Activated T-helper 1 cell treated with anti-CD3 and anti-CD28 coated beads, Interleukin-2, amount 50 U/mL, for 16 hours (primary cell): ENCODE data around the gene KNCN.

ENCODE experiments used
- DNase-seq, 2 donors: peaks; one replicate each; pipeline ENCODE4 v3.0.0-alpha.2; 2020; ENCODE audit warnings: low read depth in 1 of 2, low spot score in 1 of 2

KNCN gene

DNA sequence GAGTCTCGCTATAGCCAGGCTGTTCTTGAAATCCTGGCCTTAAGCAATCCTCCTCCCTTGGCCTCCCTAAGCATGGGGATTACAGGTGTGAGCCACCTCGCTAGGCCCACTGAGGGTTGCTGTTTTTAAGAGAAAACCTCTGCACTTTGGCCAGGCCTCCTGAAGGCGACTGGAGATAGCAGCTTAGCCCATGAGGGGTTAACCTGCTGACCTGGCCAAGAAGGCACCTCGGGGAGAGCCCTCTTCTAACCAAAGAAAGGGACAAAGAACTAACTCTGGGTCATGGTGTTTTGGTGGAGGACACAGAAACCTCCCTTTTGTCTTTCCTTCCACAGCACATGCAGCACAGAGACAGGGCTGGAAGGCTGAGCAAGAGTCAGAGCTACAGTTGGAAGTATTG is 17.7 kb upstream of the KNCN start:
- no peak for DNase-seq

DNA sequence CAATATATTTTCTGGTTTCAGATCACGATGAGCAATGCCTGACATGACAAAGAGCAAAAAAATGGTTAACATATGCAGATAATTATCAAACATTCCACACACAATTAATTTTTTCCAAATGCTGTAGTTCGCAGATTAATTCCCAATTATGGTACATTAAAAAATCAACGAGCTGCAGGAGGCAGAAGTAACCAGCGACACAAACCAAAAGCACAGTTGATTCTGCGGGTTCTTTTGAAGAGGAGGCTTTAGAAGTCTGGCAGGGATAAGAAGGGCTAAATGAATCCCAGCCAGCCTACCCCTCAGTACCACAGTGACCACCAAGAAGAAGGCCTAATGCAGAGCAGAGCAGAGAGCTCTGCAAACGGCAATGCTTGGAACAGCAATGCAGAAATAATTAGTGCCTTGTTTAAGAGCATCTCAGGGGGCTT is 17.0 kb upstream of the KNCN start:
- no peak for DNase-seq

DNA sequence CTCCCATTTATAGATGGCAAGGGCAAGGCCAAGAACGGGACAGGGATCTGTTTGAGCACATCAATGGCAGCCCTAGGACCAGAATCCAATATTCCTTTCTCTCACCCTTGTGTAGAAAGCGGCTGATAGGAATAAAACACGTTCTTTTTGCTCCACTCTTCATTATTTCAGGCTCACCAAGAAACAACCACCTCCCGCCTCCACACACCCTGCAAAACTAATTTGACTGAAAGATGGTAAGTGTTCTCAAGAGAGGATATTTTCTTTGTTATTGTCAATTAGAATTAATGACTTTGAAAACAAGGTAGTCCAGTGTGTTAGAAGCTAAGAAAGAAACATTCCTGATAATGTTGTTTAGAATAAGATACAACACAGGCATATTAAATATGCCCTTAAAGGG is 11.9 kb upstream of the KNCN start:
- DNase-seq, result no peak

DNA sequence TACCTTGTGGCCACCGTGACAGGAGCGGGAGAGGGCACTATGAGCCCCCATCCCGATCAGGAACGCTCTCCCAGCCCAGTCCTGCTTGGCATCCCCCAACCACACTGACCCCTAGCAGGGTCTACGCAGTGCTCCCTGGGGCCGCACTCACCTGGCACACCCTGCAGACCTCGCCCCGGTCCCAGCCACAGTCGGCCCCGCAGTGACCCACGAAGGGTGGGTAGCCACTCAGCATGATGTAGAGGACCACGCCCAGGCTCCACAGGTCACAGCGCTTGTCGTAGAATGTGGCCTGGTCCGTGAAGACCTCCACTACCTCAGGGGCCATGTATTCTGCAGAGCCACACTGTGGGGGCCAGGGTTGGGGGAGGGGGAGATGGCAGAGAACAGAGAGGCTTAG is 11.1 kb upstream of the KNCN start:
- no peak for DNase-seq

DNA sequence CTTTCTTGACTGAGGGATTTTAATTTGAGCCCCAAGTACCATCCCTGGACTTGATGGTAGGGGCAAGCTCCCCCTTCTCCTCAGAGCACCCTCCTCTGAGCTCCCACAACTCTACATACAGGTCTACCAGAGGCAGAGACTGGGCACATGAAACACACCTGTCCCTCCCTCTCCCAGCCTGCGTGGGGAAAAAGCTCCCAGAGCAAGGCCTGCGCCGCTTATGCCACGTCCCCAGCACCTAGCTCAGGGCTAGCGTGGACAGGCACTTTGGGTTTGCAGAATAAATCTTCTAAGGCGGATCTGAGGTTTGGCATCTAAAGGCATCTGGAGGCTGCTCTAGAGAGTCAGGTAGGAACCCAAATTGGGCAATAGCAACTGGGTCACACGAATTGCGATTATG is 7.5 kb upstream of the KNCN start:
- no peak for DNase-seq

DNA sequence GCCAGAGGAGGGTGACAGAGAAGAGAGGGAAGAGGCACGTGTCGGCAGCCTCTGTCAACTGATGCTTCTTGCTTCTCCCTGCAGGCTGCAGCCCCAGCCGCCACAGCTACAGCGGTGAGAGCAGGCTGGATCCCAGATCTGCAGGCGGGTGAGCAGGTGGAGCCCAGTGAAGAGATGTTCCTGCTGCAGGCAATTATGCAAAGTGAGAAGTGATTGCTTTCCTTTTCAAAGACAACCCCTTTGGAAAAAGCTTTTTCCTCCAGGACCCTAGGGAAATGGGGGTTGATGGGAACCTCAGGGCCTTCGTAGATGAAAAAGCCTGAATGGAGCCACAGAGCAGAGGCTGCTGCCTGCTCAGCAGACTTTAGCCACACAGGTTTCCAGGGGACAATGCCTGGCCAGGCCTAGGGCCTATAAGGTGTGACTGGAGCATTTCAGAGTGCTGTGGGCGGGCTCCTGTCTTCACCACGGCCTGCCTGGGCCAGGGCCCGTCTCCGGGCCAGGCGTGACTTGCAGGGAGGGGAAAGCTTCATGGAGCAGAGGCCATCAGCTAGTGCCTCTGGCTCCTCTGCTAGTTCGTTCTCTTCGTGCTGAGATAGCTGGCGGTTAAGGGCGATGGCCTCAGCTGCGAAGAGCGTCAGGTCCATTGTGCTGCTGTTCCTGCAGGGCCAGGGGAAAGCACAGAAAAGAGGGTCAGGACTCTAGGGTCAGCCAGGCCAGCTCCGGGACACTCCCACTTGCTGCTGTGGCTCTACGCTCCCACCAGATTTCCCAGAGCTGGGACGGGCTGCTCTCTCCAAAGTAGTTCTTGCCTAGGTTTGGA is 6.9 kb upstream of the KNCN start:
- no peak for DNase-seq

DNA sequence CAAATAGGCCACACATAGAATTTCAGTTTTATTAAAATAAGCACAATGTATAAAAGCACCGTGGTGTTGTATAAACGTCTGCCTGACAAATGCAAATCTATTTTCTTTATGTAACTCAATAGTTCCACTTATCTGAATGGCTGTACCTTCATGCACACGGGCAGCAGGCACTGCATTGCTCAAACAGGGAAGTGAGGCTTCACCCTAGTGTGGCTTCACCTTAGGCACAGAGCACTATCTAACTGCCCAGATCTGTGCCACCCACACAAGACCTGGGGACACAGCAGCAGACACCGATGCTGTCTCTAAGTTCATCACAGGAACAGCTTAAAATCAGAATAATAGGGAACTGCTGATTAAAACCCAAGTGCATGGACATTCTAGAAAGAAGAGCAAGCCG is 6.0 kb upstream of the KNCN start:
- no peak for DNase-seq

DNA sequence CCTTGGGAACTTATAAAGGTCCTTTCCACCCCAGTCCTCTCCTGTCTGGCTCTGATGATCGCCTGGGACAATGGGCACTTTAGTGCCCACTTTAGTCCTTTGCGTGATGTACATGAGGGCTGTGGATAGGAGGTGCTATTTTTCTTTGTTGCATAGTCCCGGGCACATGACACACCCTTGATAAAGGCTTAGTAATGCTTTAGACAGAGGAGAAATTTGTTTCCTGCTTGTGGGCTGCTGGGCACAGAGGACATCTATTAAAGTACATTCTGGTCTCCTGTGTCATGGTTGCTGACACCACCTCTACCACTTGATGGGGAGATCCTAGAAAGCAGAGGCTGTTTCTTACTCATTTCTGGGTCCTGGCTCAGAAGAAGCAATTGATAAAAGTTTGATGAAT is 5.4 kb upstream of the KNCN start:
- DNase-seq, result no peak

DNA sequence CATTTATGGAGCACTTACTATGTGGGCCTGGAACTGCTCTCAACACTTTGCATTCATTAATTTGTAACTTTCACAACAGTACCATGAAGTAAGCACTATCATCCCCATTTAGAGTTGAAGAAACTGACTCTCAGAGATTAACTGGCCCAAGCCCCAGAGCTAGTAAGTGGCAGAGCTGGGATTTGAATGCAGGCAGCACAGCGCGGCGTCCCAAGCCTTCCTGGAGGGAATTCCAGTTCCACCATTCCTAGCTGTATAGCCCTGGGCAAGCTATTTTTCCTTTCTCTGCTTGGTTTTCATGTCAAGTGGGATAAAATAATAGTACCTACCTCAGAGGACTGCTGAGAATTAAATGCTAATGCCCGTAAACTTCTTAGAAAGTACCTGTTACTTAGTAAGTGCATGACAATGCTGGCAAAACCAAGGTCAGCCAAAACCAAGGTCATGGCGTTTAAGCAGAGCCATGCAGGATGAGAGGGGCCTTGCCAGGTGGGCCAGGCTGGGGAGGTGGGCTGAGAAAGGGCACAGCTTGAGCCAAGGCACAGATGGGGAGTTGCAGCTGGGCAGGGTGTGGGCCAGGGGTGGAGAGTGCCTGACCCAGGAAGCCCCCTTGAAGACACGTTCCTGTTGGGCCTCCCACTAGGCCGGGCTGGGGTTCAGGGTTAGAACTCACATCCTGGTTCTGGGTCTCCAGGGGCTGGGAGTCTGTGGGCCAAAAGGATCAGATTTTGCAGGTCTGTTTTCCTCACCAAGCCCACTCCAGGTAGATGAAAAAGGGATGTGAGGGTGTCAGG is 4.6 kb upstream of the KNCN start:
- DNase-seq, result no peak

DNA sequence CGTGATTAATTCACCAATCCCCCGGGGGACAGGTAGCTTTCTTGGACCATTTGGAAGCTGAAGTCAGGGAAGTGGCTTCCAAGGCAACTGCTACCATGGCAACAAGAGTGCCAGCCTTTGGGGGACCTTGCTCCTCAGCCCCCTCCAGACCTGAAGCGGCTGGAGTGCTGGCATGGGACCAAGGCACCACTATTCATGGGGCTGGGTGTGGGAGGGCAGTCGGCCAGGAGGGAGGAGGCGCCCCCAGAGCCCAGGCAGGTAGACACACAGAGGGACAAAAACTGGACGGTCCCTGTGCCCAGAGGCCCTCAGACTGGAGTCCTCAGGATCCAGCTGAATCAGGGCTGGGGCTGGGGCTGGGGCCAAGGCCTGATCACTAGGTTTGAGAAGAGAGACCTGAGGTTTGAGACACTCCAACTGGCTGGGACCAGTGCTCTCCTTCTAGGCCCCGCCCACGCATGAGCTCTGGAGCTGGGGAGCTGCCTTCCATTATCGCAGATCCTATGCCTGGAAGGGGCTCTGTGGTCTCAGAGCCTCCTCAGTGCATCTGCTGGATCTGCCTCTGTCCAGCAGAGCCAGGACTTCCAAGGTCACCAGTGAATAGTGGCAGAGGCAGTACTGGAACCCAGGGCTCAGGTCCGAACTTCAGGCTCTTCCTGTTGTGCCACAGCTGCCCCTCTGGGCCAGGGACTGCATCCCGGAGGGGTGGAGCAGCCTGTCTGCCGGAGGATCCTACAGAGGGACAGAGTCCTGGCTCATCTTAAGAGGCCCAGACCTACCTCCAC is 3.3 kb upstream of the KNCN start:
- DNase-seq, result no peak

DNA sequence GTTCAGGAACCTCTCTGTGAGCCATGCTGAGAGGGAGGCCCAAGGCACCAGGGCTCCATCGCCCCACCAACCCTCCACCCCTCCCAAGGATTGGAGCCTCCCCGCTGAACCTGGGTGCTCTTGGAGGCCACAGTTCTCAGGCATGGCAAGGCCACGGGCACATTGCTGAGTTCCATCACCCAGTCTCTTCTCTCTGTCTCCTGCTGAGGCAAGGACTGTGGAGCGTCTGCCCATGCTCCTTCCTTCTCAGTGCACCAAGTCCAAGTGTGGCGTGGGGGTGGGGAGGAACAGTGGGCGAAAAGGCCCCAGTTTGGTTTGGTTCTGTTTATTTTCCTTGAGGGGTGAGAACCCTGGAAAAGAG is 2.8 kb upstream of the KNCN start:
- no peak for DNase-seq

DNA sequence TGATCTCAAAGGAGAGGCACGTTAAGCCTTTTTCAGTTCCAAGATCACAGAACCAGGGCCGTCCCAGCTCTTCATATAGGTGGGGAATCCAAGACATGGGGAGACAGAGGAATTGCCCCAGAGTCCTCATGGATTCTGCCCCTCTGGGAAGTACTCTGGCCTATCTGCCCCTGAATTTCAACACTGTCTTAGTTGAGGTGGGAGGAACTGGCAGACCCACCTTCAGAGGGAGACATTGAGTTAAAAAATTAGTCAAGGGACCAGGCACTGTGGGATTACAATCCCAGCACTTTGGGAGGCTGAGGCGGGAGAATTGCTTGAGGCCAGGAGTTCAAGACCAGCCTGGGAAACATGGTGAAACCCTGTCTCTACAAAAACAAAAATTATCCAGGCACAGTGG is 2.1 kb upstream of the KNCN start:
- no peak for DNase-seq

DNA sequence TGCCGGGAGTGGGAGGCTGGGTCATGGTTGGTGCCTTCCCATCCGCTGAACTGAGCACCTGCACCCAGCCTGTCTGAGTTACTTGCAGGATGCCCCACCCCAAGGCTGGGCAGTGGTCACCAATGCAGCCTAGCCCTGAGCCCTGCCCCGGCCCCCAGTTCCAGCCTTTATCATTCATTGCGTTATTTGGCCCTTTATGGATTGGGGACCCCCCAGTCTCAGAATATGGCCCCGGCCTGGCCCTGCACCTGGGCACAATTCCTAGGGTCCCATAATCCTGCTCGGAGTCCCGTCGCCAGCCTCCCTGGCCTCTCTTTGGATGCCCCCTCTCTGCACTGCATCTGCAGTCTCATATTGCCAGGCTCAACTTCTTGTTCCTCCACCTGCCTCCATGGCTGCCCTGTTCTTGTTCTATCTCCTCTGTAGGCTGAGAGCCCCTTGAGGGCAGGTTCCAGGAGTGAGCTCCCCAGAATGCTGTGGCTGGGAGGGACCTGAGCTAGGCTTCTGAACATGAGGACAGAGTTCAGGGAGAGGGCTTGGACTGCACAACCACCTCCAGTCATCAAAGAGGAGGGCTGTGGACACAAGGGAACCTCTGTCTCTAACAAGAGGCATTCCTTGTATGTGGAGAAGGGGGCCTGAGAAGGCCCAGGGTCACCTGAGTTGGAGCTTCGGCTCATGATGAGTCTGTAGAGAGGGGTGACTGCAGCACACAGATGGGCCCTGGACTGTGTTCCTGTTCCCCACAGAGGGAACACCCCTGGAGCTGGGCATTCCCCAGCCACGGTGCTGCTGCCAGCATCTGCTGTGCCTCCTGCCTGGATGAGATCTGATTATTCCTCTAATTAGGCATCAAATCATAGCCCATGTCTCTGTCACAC is 1.1 kb upstream of the KNCN start:
- DNase-seq, result no peak

DNA sequence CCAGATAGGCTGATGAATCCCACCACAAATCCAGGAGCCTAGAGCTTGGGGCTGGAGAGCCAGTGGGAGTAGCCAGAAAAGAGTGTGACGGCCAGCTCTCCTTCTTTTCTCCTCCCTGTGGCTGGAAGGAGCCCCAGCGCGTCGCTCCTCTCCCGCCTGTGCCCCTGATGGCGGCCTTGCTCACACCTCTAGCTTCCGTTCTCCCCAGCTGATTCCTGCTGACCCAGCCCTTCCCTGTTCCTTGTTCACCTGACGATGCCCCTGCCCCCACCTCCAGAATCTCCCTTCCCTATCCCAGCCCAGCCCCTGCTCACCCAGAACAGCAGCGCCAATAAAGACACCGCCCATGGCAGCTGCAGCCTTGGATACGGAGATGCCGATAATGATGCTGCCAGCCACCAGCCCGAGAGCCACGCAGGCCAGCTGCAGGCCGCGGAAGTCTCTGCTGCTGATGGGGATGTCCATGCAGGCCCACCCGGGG is 656 bp downstream of the KNCN start:
- no peak for DNase-seq

DNA sequence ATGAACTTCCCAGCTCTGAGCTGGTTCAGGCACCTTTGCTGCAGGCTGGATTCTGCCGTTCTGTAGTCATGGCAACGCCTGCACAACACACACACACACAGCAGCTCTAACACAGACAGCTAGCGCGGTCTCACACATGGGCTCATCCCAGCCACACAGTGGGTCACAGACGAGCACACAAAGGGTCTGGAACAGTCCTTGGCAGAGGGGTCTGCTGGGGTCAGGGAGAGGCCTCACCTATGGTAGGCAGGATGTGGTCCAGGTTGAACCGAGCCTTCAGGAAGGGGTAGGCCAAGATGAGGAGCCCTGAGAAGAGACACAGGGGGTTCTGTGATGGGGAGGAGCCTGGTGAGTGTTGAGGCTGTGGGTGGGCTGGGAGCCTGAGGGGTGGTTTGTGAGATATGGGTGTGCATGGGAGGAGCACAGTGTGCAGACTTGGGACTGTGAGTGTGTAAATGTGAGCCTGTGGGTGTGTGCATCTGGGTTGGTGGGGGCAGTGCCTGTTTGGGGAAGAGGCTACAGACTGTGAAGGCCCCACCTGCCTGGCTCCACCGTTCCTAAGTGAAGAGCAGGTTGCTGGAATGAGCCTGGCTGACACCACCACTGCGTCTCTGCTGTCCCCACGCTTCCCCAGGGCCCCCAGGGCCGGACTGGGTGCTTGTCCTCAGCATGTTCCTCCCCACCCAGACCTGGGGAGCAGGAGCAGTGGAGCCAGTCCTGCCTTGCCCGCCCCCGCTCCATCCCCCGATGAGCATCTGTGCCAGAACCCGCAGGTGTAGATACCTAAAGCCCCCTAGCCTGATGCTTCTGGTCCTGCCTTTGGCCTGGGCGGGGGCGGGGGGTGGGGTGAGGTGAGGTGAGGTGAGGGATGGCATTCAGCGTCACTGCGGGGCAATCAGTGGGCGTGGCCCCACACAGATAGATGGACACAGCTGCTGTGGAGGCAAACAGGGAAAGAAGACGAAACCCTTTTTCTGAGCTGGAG is 1.5 kb downstream of the KNCN start:
- no peak for DNase-seq

DNA sequence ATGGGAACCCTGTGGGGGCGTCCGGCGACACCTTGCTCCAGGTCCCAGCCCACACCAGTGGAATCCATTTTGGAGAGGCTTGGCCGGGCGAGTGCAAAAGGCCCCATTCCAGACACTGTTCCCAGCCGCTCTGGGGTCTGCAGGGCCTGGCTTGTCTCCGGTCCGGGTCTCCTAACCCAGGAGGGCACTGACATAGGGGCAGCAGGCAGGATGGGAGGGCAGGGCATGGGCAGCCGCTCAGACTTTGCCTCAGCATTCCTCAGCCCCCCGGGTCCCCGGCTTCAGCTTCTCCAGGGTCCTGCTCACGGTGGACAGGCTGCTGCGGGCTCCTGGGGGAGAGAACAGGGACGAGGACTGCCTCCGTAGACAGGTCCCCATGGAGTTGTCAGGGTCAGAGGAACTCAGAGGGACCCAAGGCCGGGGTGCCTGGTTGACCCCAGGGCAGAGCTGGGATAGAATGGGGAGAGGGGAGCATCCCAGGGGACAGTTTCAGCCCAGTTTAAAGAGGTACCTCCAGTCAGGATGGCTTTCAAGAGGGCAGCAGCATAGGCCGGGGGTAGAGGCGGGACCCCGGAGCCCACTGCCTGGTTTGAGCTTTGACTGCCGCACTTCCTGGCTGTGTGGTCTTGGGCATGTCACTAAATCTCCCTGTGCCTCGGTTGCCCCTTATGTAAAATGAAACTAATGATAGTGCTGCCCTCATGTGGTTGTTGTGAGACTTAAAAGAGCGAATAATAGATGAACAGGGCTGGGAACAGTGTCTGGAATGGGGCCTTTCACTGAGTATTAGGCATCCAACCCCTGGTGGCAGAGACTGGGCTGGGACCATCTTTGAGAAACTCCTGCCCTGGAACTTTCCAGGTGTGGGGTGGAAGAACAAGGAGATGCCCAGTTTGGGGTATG is 3.7 kb downstream of the KNCN start:
- no peak for DNase-seq

DNA sequence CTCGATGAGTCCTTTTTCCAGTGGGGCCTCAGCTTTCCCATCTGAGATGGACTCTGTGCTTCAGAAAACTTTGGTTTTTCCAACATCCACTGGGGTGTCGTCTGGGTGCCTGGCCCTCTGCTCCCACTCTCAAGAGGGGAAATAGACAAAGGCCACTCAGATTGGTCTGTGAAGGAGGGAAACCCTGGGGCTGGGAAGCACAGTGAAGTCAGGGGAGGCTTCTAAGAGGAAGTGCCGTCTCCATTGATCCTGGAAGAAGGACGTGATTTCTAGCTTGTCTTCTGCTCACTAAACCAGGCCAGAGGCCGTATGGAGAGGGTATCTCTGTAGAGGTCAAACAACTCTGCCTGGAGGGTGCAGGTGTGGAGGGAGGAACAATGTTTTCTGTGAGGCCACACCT is 5.2 kb downstream of the KNCN start:
- no peak for DNase-seq

DNA sequence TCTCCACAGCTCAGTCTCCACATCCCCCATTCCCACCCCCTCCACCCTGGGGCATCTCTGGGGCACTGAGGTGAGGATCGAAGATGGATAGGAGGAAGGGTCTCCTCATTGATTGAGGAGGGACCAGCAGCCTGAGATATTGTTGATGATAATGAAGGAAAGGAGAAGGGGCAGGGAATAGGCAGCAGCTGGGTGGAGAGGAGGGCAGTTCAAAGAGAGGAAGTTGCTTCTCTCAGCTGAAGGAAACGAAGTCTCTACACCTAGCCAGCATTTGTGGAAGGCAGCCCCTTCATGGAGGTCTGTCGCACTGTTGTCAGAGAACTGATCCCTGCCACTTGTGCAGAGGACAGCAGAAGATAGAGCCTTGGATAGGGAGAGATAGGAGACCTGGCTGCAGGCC is 5.7 kb downstream of the KNCN start:
- DNase-seq, result no peak
